H1 (cell line): ENCODE data around the gene BBS12. TPM values are rescaled to one million over a fixed set of nuclear protein-coding genes. Genes with fewer than 3 reads are reported as not detected.

Experiments used
- CTCF ChIA-PET: fragments of 300-600 bp; sonication (Branson Sonifier 250); formaldehyde crosslinking; loops from one replicate; lab custom pipeline; 2021; ENCODE audit not compliant: partially characterized antibody; lab: Charles Lee
- POLR2A ChIA-PET: fragments of 300-600 bp; sonication (Branson Sonifier 250); formaldehyde crosslinking; loops from one replicate; lab custom pipeline; 2021; ENCODE audit warnings: inconsistent platforms; ENCODE audit not compliant: partially characterized antibody; lab: Charles Lee
- DNase-seq, 2 experiments: peaks; one replicate each; pipeline versions ENCODE4 v3.0.0 to v3.0.0-alpha.2; 2010 to 2022; ENCODE audit warnings: low spot score in 2 of 2, low read depth in 1 of 2, mixed read lengths in 1 of 2
- FAIRE-seq: peaks from 2 replicates; lab custom pipeline; 2011; peaks lifted over from hg19 to GRCh38; lab: Jason Lieb, UNC
- H2AFZ ChIP-seq: 2 replicates; pipeline ENCODE4 v1.8.1; 2012; ENCODE audit warnings: low read length, inconsistent platforms
- H2AK5ac ChIP-seq: 2 replicates; pipeline ENCODE4 v1.6.1; 2013; ENCODE audit warnings: low read depth, low read length
- H2BK120ac ChIP-seq: replicated peaks from 2 replicates; pipeline ENCODE3; 2013; ENCODE audit warnings: low read depth, low read length, inconsistent platforms
- H2BK12ac ChIP-seq: 2 replicates; pipeline ENCODE4 v1.6.1; 2013; ENCODE audit warnings: low read depth, low read length
- H2BK15ac ChIP-seq: 2 replicates; pipeline ENCODE4 v1.6.1; 2013; ENCODE audit warnings: low read length
- H2BK20ac ChIP-seq: 2 replicates; pipeline ENCODE4 v1.6.1; 2013; ENCODE audit warnings: low read length
- H2BK5ac ChIP-seq: 2 replicates; pipeline ENCODE4 v1.6.1; 2013; ENCODE audit warnings: low read depth, low read length
- H3K14ac ChIP-seq: 2 replicates; pipeline ENCODE4 v1.6.1; 2013; ENCODE audit warnings: inconsistent platforms; ENCODE audit not compliant: insufficient read length
- H3K18ac ChIP-seq: 2 replicates; pipeline ENCODE4 v1.6.1; 2013; ENCODE audit warnings: low read length; ENCODE audit errors: extremely low read depth
- H3K23ac ChIP-seq: 2 replicates; pipeline ENCODE4 v1.6.1; 2013; ENCODE audit warnings: inconsistent platforms; ENCODE audit not compliant: insufficient read length
- H3K23me2 ChIP-seq: 2 replicates; pipeline ENCODE4 v1.6.1; 2013; ENCODE audit warnings: low read depth, low read length
- H3K27ac ChIP-seq: 2 replicates; pipeline ENCODE4 v1.6.1; 2011; ENCODE audit warnings: low read depth, low read length, inconsistent platforms
- H3K27me3 ChIP-seq, 4 experiments: replicated peaks in 1 of 4; 1 replicate in 1 of 4; 2 replicates in 3 of 4; pipeline versions ENCODE4 v1.6.1 to v1.8.1; 2011 to 2013; ENCODE audit warnings: low read length in 3 of 4, mild to moderate bottlenecking in 3 of 4, inconsistent platforms in 2 of 4, mixed read lengths in 2 of 4, moderate library complexity in 1 of 4; ENCODE audit not compliant: control insufficient read depth in 3 of 4, insufficient read depth in 3 of 4; ENCODE audit errors: extremely low read depth in 1 of 4
- H3K36me3 ChIP-seq, 4 experiments: 2 replicates each; pipeline versions ENCODE4 v1.6.1 to v1.8.1; 2011 to 2013; ENCODE audit warnings: mild to moderate bottlenecking in 4 of 4, low read length in 3 of 4, moderate library complexity in 2 of 4, control low read depth in 1 of 4, inconsistent platforms in 1 of 4; ENCODE audit not compliant: insufficient read depth in 4 of 4, control insufficient read depth in 2 of 4
- H3K4ac ChIP-seq: replicated peaks from 2 replicates; pipeline ENCODE3; 2013; ENCODE audit warnings: low read length, low read depth, mixed read lengths, inconsistent platforms; ENCODE audit not compliant: insufficient read length
- H3K4me1 ChIP-seq, 4 experiments: replicated peaks in 1 of 4; 1 replicate in 1 of 4; 2 replicates in 3 of 4; pipeline versions ENCODE4 v1.6.1 to v1.8.1; 2011 to 2013; ENCODE audit warnings: low read length in 3 of 4, inconsistent platforms in 2 of 4, mixed read lengths in 1 of 4; ENCODE audit not compliant: insufficient read depth in 4 of 4, control insufficient read depth in 3 of 4
- H3K4me2 ChIP-seq, 2 experiments: 2 replicates each; pipeline versions ENCODE4 v1.6.1 to v1.8.1; 2011 to 2013; ENCODE audit warnings: low read depth in 2 of 2, low read length in 2 of 2, control low read depth in 1 of 2, inconsistent platforms in 1 of 2, mild to moderate bottlenecking in 1 of 2; ENCODE audit not compliant: insufficient read depth in 1 of 2
- H3K4me3 ChIP-seq, 4 experiments: fragments of 200-600, 300-600 bp in 1 of 4; sonication (generic), shearing (Covaris generic), sonication (Bioruptor Twin) in 1 of 4; 2 replicates each; pipeline versions ENCODE4 v1.5.1 to v1.8.1; 2011 to 2016; ENCODE audit warnings: low read length in 4 of 4, low read depth in 3 of 4, control low read depth in 2 of 4, inconsistent platforms in 2 of 4, mild to moderate bottlenecking in 2 of 4, mixed read lengths in 1 of 4, moderate library complexity in 1 of 4; ENCODE audit not compliant: insufficient read depth in 2 of 4; ENCODE audit errors: extremely low read depth in 1 of 4
- H3K56ac ChIP-seq: replicated peaks from 2 replicates; pipeline ENCODE3; 2013; ENCODE audit warnings: low read depth, mild to moderate bottlenecking, mixed read lengths, low read length, inconsistent platforms; ENCODE audit not compliant: insufficient read length
- H3K79me1 ChIP-seq: 2 replicates; pipeline ENCODE4 v1.6.1; 2013; ENCODE audit warnings: low read depth, low read length, control low read depth
- H3K79me2 ChIP-seq, 2 experiments: 2 replicates each; pipeline versions ENCODE4 v1.6.1 to v1.8.1; 2012 to 2013; ENCODE audit warnings: low read length in 2 of 2, mild to moderate bottlenecking in 2 of 2, inconsistent platforms in 1 of 2; ENCODE audit not compliant: insufficient read depth in 2 of 2, control insufficient read depth in 1 of 2
- H3K9ac ChIP-seq, 4 experiments: replicated peaks in 1 of 4; 1 replicate in 1 of 4; 2 replicates in 3 of 4; pipeline versions ENCODE4 v1.6.1 to v1.8.1; 2011 to 2013; ENCODE audit warnings: low read depth in 3 of 4, low read length in 3 of 4, control low read depth in 2 of 4, mild to moderate bottlenecking in 2 of 4, moderate library complexity in 2 of 4, inconsistent platforms in 1 of 4; ENCODE audit errors: extremely low read depth in 1 of 4
- H3K9me3 ChIP-seq, 2 experiments: 2 replicates each; pipeline versions ENCODE4 v1.6.1 to v1.8.1; 2012 to 2013; ENCODE audit warnings: mild to moderate bottlenecking in 2 of 2, moderate library complexity in 2 of 2, control low read depth in 1 of 2, inconsistent platforms in 1 of 2, low read depth in 1 of 2, low read length in 1 of 2, mixed read lengths in 1 of 2; ENCODE audit not compliant: insufficient read depth in 2 of 2
- H4K20me1 ChIP-seq, 2 experiments: replicated peaks in 1 of 2; 2 replicates each; pipeline versions ENCODE3 to v1.8.1; 2011 to 2013; ENCODE audit warnings: inconsistent platforms in 2 of 2, low read length in 2 of 2, mild to moderate bottlenecking in 1 of 2; ENCODE audit not compliant: insufficient read depth in 2 of 2, control insufficient read depth in 1 of 2
- H4K5ac ChIP-seq: 2 replicates; pipeline ENCODE4 v1.6.1; 2013; ENCODE audit warnings: low read length, low read depth, mixed read lengths, inconsistent platforms; ENCODE audit not compliant: insufficient read length
- H4K8ac ChIP-seq: 2 replicates; pipeline ENCODE4 v1.8.0; 2013; ENCODE audit warnings: mild to moderate bottlenecking, moderate library complexity, low read length, inconsistent platforms; ENCODE audit not compliant: insufficient read depth; ENCODE audit errors: extremely low read depth
- H4K91ac ChIP-seq: replicated peaks from 2 replicates; pipeline ENCODE3; 2013; ENCODE audit warnings: low read length, mixed read lengths, inconsistent platforms; ENCODE audit not compliant: insufficient read length
- ATF2 ChIP-seq: IDR thresholded peaks from 2 replicates; pipeline ENCODE4 v1.6.1; 2012; ENCODE audit warnings: low read length, inconsistent platforms
- CHD2 ChIP-seq: IDR thresholded peaks from 2 replicates; pipeline ENCODE4 v1.6.1; 2012; ENCODE audit warnings: low read length, improper control_type of control experiment
- CREB1 ChIP-seq: IDR thresholded peaks from 2 replicates; pipeline ENCODE4 v1.6.1; 2012; ENCODE audit warnings: inconsistent platforms
- HDAC2 ChIP-seq, 2 experiments: fragments of 300-600 bp in 1 of 2; sonication (generic) in 1 of 2; IDR thresholded peaks; 2 replicates each; pipeline ENCODE4 v1.6.1; 2011 to 2012; ENCODE audit warnings: low read depth in 2 of 2, low read length in 2 of 2, mild to moderate bottlenecking in 2 of 2, moderate library complexity in 2 of 2, borderline replicate concordance in 1 of 2, inconsistent platforms in 1 of 2
- JUND ChIP-seq: IDR thresholded peaks from 2 replicates; pipeline ENCODE4 v1.6.1; 2011; ENCODE audit warnings: mild to moderate bottlenecking, improper control_type of control experiment, low read length
- KDM5A ChIP-seq: fragments of 200-600 bp; IDR thresholded peaks from 2 replicates; pipeline ENCODE4 v1.7.1; 2012; ENCODE audit warnings: mild to moderate bottlenecking, low read length, inconsistent platforms, mixed read lengths
- RFX5 ChIP-seq: IDR thresholded peaks from 2 replicates; pipeline ENCODE4 v1.6.1; 2011; ENCODE audit warnings: low read depth, low read length, improper control_type of control experiment, borderline replicate concordance
- WGBS, 2 experiments: shearing (Covaris generic) in 1 of 2; methylation state at CpG; one replicate each; pipeline versions ENCODE4 v1.1.6 to v1.1.7; 2013 to 2015; ENCODE audit warnings: low lambda C conversion rate in 2 of 2, mixed read lengths in 2 of 2, inconsistent platforms in 1 of 2, low coverage in 1 of 2, missing lambda C conversion rate in 1 of 2; ENCODE audit not compliant: insufficient replicate concordance in 2 of 2, insufficient coverage in 1 of 2, insufficient read length in 1 of 2; ENCODE audit errors: extremely low coverage in 1 of 2, missing lambda C conversion rate in 1 of 2; 5-methylcytosine and 5-hydroxymethylcytosine counted together
- polyA plus RNA-seq, 7 experiments: library from polyadenylated mRNA; depleted of rRNA in 3 of 7; stranded (reverse) in 5 of 7; unstranded in 2 of 7; fragments of >200 nt in 5 of 7; fragments of 200-250 nt in 2 of 7; gene quantifications; 1 replicate in 5 of 7; 2 replicates in 1 of 7; 4 replicates in 1 of 7; pipeline versions ENCODE4 v1.2.1 to v1.2.3, GENCODE V29; 2011 to 2013; ENCODE audit warnings: missing spikeins in 2 of 7, mixed read lengths in 2 of 7
- total RNA-seq: library from RNA; stranded (reverse); fragmentation: NEBNext Ultra II Directional; extraction: Animal tissue kit (Norgen Biotek cat#: 25700); gene quantifications from 2 replicates; pipeline ENCODE4 v1.2.1, GENCODE V29; 2021

Gene BBS12
- total and polyA plus RNA-seq, 2 of the 8 experiments (the other 6 are each of a cell fraction or from before 2014, with no cell fraction given): 0.88 to 2.6 TPM

DNA sequence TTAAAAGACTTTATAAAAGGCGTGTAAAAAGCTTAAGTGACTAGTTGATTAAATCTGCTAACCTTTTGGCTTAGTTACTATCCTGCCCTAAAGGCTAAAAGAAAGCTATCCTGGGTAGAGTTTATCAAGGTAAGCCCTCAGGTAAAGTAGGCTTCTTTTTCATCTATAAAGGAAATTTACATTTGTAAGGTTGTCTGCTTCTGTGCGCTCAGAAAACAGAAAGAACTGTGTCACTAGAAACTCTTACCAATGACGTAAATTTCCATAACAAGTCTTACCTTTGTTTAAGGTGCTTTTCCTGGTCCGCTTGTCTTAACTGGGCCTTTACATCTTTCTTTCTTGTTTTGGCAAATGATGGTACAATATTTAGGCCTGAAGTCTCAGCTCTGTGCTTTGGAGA, 56.4 kb downstream of the BBS12 start:
- POLR2A ChIA-PET: interaction anchor here (1.0 to 3.4 kb wide), 10 partner anchors 8 to 67 kb away, joined by 3 to 37 read pairs (median 3); partner anchors contain the start of gene FGF2

More for the DNA sequence above, 56.4 kb downstream of the BBS12 start:
- Histone ChIP-seq H4K20me1 (no peaks in the 10 kb centered on the region), H4K8ac (no peak overlapping the region), H4K91ac (no peak overlapping the region), H3K79me1 (no peaks in the 10 kb centered on the region), H3K14ac (no peak overlapping the region), H4K5ac (no peak overlapping the region), H2BK15ac (no peak overlapping the region), H2BK5ac (no peak overlapping the region), H3K27me3 (no peaks in the 10 kb centered on the region), H2AFZ (no peak overlapping the region), H3K4ac (no peak overlapping the region), H3K9me3 (no peaks in the 10 kb centered on the region), H3K79me2 (no peaks in the 10 kb centered on the region), H3K36me3 (no peaks in the 10 kb centered on the region), H3K4me2 (no peak overlapping the region), H3K4me3 (peak overlapping the region in 1 of 4 experiments; percentile 14; a peak in 1 of 8 replicates), H3K27ac (no peak overlapping the region), H3K56ac (no peak overlapping the region), H2BK120ac (no peak overlapping the region), H3K23ac (no peak overlapping the region), H2AK5ac (no peak overlapping the region), H3K18ac (no peak overlapping the region; the same call in 1 of the 2 replicates), H2BK20ac (peak overlapping the region; percentile 62), H3K9ac (peak overlapping the region in 1 of 4 experiments; percentile 43; a peak in 1 of 7 replicates), H3K23me2 (no peaks in the 10 kb centered on the region), H3K4me1 (peaks cover 4 to 9% (median 8%) of the 10 kb centered on the region in 4 experiments), H2BK12ac (no peak overlapping the region)
- CTCF ChIA-PET: interaction anchor here (1.1 to 2.6 kb wide), 6 partner anchors 8 to 34 kb away, joined by 3 to 8 read pairs (median 4); no protein-coding TSS in a partner anchor
- FAIRE-seq (peak; percentile 80), DNase-seq (no peak)
- TF ChIP-seq RFX5: no peak
- no peak for TF ChIP-seq CHD2
- no peak for TF ChIP-seq HDAC2 (IDR thresholded peaks at IDR 0.05; ENCODE audit: borderline replicate concordance in 1 of 2, low read depth in 2 of 2, low read length in 2 of 2)
- no peak for TF ChIP-seq JUND
- TF ChIP-seq CREB1: peak; percentile 64; the same call in 1 of the 2 replicates
- TF ChIP-seq ATF2: no peak
- TF ChIP-seq KDM5A: no peak
- WGBS, 2 experiments: 23% methylated on average over 4 of the region's 4 CpGs; no CpG with 5 or more reads in 1 of the 2 experiments
